ENCODE data around the gene SLC6A14.

SLC6A14 gene

GRCh38 chrX:116436358-116436816 lies at the start of gene SLC6A14:
Gene SLC6A14 (plus strand): TSS chrX:116436606. CDS start chrX:116436710, 104 bp downstream.
- H3K27me3 ChIP-seq: no peaks in the 10 kb centered on the region
- intact Hi-C loops (cut with DNase I; ENCODE audit: low total_unique reads): no loop called here
- no peak within 1 kb of the TSS for H3K4me3 ChIP-seq
- H3K27ac ChIP-seq: no peak within 1 kb of the TSS
- DNase-seq: no peak
- TF ChIP-seq CTCF (IDR thresholded peaks at IDR 0.05): no peak
- no peaks in the 10 kb centered on the region for H3K9me3 ChIP-seq
- no peaks in the 10 kb centered on the region for H3K36me3 ChIP-seq
- H3K4me1 ChIP-seq: no peaks in the 10 kb centered on the region

GRCh38 chrX:116395752-116396151 lies 40.7 kb upstream of the SLC6A14 start:
- Histone ChIP-seq H3K4me1 (no peaks in the 10 kb centered on the region), H3K9me3 (no peaks in the 10 kb centered on the region), H3K36me3 (no peaks in the 10 kb centered on the region), H3K27ac (no peak overlapping the region), H3K4me3 (no peak overlapping the region), H3K27me3 (no peaks in the 10 kb centered on the region)
- DNase-seq: no peak
- intact Hi-C loops (cut with DNase I; ENCODE audit: low total_unique reads): no loop called here
- no peak for TF ChIP-seq CTCF (IDR thresholded peaks at IDR 0.05)

GRCh38 chrX:116399681-116400080 lies 36.7 kb upstream of the SLC6A14 start:
- intact Hi-C loops (cut with DNase I; ENCODE audit: low total_unique reads): no loop called here
- no peaks in the 10 kb centered on the region for H3K4me1 ChIP-seq

GRCh38 chrX:116409219-116409618 lies 27.2 kb upstream of the SLC6A14 start:
- Histone ChIP-seq H3K4me3 (no peak overlapping the region), H3K9me3 (peaks cover 0 to 7% (median 0%) of the 10 kb centered on the region in 3 donors), H3K27ac (no peak overlapping the region), H3K4me1 (no peaks in the 10 kb centered on the region), H3K36me3 (no peaks in the 10 kb centered on the region), H3K27me3 (no peaks in the 10 kb centered on the region)
- no peak for DNase-seq
- TF ChIP-seq CTCF (IDR thresholded peaks at IDR 0.05): no peak
- intact Hi-C loops (cut with DNase I; ENCODE audit: low total_unique reads): no loop called here

More at GRCh38 chrX:116399681-116400080, 36.7 kb upstream of the SLC6A14 start:
- H3K36me3 ChIP-seq: no peaks in the 10 kb centered on the region
- no peak for DNase-seq
- no peak overlapping the region for H3K4me3 ChIP-seq
- H3K27ac ChIP-seq: no peak overlapping the region
- no peak for TF ChIP-seq CTCF (IDR thresholded peaks at IDR 0.05)
- H3K9me3 ChIP-seq: no peaks in the 10 kb centered on the region
- H3K27me3 ChIP-seq: no peaks in the 10 kb centered on the region

GRCh38 chrX:116413273-116413672 lies 23.1 kb upstream of the SLC6A14 start:
- Histone ChIP-seq H3K27me3 (no peaks in the 10 kb centered on the region), H3K4me1 (no peaks in the 10 kb centered on the region)
- no peak for TF ChIP-seq CTCF (IDR thresholded peaks at IDR 0.05)

GRCh38 chrX:116417214-116417613 lies 19.2 kb upstream of the SLC6A14 start:
- intact Hi-C loops (cut with DNase I; ENCODE audit: low total_unique reads): no loop called here
- no peaks in the 10 kb centered on the region for H3K4me1 ChIP-seq
- H3K27ac ChIP-seq: no peak overlapping the region

More at GRCh38 chrX:116413273-116413672, 23.1 kb upstream of the SLC6A14 start:
- H3K4me3 ChIP-seq: no peak overlapping the region
- no peak for DNase-seq
- H3K27ac ChIP-seq: no peak overlapping the region
- peaks cover 0 to 7% (median 0%) of the 10 kb centered on the region in 3 donors for H3K9me3 ChIP-seq
- H3K36me3 ChIP-seq: no peaks in the 10 kb centered on the region
- intact Hi-C loops (cut with DNase I; ENCODE audit: low total_unique reads): no loop called here

More at GRCh38 chrX:116417214-116417613, 19.2 kb upstream of the SLC6A14 start:
- Histone ChIP-seq H3K4me3 (no peak overlapping the region), H3K36me3 (no peaks in the 10 kb centered on the region), H3K27me3 (no peaks in the 10 kb centered on the region), H3K9me3 (no peaks in the 10 kb centered on the region)
- no peak for TF ChIP-seq CTCF (IDR thresholded peaks at IDR 0.05)
- no peak for DNase-seq
